DND-41 (cell line): ENCODE measurements around the gene IFITM2.

ENCODE experiments used
- ATAC-seq: fragments of 200-7000 bp; cut with Tn5 transposase; 3 replicates; pipeline ENCODE4 v1.9.1; 2021; ENCODE audit warnings: low read depth; ENCODE audit not compliant: insufficient read depth
- DNase-seq: peaks from one replicate; pipeline ENCODE4 v3.0.0-alpha.2; 2020
- H2AFZ ChIP-seq: 2 replicates; pipeline ENCODE4 v1.6.0; 2012; ENCODE audit warnings: low read depth, low read length
- H3K27ac ChIP-seq: 2 replicates; pipeline ENCODE4 v1.5.1; 2012; ENCODE audit warnings: low read length, inconsistent platforms
- H3K27me3 ChIP-seq: fragments of 200-600 bp; sonication (generic); 2 replicates; pipeline ENCODE4 v1.6.0; 2012; ENCODE audit warnings: low read length, mild to moderate bottlenecking, inconsistent platforms; ENCODE audit not compliant: insufficient read depth, poor library complexity
- H3K36me3 ChIP-seq: 2 replicates; pipeline ENCODE4 v1.5.1; 2012; ENCODE audit warnings: low read length, inconsistent platforms; ENCODE audit not compliant: insufficient read depth
- H3K4me1 ChIP-seq: 2 replicates; pipeline ENCODE4 v1.5.1; 2012; ENCODE audit warnings: mild to moderate bottlenecking, low read length; ENCODE audit not compliant: insufficient read depth
- H3K4me2 ChIP-seq: 2 replicates; pipeline ENCODE4 v1.6.0; 2012; ENCODE audit warnings: mild to moderate bottlenecking, moderate library complexity, low read length, inconsistent platforms; ENCODE audit not compliant: insufficient read depth
- H3K4me3 ChIP-seq, 2 experiments: fragments of 200-600 bp in 1 of 2; shearing (Covaris generic) in 1 of 2; 2 replicates each; pipeline ENCODE4 v1.5.1; 2012 to 2016; ENCODE audit warnings: inconsistent platforms in 2 of 2, low read length in 2 of 2, mild to moderate bottlenecking in 2 of 2, low read depth in 1 of 2, moderate library complexity in 1 of 2
- H3K79me2 ChIP-seq: 2 replicates; pipeline ENCODE4 v1.6.0; 2012; ENCODE audit warnings: low read length, inconsistent platforms; ENCODE audit not compliant: insufficient read depth
- H3K9ac ChIP-seq: 2 replicates; pipeline ENCODE4 v1.6.0; 2012; ENCODE audit warnings: low read depth, mild to moderate bottlenecking, inconsistent platforms, low read length, moderate library complexity
- H3K9me3 ChIP-seq: 2 replicates; pipeline ENCODE4 v1.5.1; 2012; ENCODE audit warnings: low read length, moderate library complexity, mild to moderate bottlenecking, inconsistent platforms; ENCODE audit not compliant: insufficient read depth, severe bottlenecking
- H4K20me1 ChIP-seq: 2 replicates; pipeline ENCODE4 v1.6.0; 2012; ENCODE audit warnings: low read length; ENCODE audit not compliant: insufficient read depth
- EZH2 ChIP-seq: IDR thresholded peaks from 3 replicates; pipeline ENCODE4 v1.6.1; 2012; ENCODE audit warnings: borderline replicate concordance, low read depth, mild to moderate bottlenecking, moderate library complexity, low read length, inconsistent platforms; ENCODE audit not compliant: severe bottlenecking
- TF ChIP-seq, protein P1 (sequence below): IDR thresholded peaks from 2 replicates; pipeline ENCODE4 v1.5.1; 2012; ENCODE audit warnings: borderline replicate concordance, low read length, moderate library complexity, mild to moderate bottlenecking; ENCODE audit not compliant: poor library complexity, severe bottlenecking; ENCODE audit errors: extremely low read depth

IFITM2 gene

DNA sequence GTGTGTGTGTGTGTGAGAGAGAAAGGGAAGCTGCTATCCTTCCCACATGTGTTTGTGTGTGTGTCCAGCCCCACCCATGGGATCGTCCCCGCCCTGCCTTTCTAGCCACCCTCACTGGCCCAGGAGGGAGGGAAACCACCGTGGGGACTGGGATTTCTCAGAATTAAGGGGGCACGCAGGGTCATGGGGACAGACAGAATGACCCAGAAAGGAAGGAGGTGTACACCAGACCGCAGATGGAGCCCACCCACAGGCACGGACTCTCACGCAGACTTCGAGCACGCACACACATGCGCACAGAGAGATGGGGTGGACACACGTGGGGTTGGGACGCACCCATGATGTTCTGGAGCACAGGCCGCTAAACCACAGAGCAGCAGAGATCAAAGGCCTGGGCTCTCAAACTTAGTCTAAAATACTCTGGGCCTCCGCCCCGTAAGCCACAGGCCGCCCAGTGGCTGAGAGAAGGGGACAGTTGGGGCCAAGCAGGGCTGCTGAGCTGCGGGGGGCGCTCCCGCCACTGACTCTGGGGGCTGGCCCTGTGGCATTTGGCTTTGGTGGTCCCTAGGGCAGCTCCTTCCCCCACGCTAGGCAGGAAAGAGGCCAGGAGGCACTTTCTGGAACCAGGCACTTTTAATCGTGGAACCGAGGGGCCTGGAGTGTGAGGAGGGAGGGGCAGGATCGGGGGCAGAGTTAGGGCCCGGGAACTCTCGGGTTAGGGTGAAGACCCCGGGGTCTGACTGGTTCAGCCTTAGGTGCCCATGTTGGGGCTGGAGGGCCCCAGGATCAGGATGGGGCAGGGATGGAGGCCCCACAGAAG lies 9.8 kb upstream of the IFITM2 start:
- no peak overlapping the region for H3K9ac ChIP-seq
- H3K4me3 ChIP-seq = no peak overlapping the region
- no peaks in the 10 kb centered on the region for H3K4me1 ChIP-seq
- H3K27ac ChIP-seq = no peak overlapping the region
- H3K27me3 ChIP-seq = peaks cover 7% of the 10 kb centered on the region
- no peak for TF ChIP-seq EZH2
- DNase-seq = no peak
- H2AFZ ChIP-seq = no peak overlapping the region
- ATAC-seq = peak; percentile 23
- no peak overlapping the region for H3K4me2 ChIP-seq
- H3K36me3 ChIP-seq = peaks cover 14% of the 10 kb centered on the region
- H3K9me3 ChIP-seq = no peaks in the 10 kb centered on the region
- H4K20me1 ChIP-seq = peaks cover 4% of the 10 kb centered on the region
- no peaks in the 10 kb centered on the region for H3K79me2 ChIP-seq

DNA sequence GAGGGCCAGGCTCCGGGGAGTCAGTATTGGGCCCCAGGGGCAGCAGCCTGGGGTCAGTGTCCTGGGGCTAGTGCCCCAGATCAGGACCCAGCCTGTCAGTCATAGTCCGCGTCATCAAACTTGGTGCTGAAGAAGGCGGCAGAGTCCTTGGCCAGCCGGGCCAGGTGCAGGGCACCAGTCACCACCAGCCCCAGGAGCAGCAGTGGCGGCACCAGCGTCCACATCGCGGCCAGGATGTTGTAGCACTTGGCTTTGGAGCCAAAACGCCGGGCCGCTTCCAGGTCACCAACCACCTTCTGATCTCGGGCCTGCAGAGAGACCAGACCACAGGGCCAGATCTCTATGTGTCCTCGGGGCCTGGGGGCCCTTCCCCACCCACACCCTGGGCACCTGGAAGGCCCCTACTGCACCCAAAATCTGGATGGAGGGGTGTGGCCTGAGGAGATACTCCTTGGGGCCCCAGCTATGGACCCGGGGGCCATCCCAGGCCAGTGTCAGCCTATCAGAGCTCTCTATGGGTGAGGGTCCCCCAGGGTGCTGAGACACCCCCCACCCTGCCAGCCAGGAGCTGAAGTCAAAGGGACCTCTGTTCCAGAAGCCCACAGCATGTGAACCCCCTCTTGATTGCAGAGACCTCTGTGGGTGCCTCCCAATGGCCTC lies 9.1 kb upstream of the IFITM2 start:
- Histone ChIP-seq H3K9me3 (no peaks in the 10 kb centered on the region), H2AFZ (no peak overlapping the region), H3K79me2 (no peaks in the 10 kb centered on the region), H3K27ac (no peak overlapping the region), H3K9ac (no peak overlapping the region), H4K20me1 (peaks cover 4% of the 10 kb centered on the region), H3K36me3 (peaks cover 11% of the 10 kb centered on the region), H3K4me3 (no peak overlapping the region), H3K27me3 (peaks cover 7% of the 10 kb centered on the region), H3K4me1 (no peaks in the 10 kb centered on the region), H3K4me2 (no peak overlapping the region)
- no peak for TF ChIP-seq EZH2
- TF ChIP-seq, protein P1, sequence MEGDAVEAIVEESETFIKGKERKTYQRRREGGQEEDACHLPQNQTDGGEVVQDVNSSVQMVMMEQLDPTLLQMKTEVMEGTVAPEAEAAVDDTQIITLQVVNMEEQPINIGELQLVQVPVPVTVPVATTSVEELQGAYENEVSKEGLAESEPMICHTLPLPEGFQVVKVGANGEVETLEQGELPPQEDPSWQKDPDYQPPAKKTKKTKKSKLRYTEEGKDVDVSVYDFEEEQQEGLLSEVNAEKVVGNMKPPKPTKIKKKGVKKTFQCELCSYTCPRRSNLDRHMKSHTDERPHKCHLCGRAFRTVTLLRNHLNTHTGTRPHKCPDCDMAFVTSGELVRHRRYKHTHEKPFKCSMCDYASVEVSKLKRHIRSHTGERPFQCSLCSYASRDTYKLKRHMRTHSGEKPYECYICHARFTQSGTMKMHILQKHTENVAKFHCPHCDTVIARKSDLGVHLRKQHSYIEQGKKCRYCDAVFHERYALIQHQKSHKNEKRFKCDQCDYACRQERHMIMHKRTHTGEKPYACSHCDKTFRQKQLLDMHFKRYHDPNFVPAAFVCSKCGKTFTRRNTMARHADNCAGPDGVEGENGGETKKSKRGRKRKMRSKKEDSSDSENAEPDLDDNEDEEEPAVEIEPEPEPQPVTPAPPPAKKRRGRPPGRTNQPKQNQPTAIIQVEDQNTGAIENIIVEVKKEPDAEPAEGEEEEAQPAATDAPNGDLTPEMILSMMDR = no peak
- no peak for ATAC-seq
- DNase-seq = no peak

DNA sequence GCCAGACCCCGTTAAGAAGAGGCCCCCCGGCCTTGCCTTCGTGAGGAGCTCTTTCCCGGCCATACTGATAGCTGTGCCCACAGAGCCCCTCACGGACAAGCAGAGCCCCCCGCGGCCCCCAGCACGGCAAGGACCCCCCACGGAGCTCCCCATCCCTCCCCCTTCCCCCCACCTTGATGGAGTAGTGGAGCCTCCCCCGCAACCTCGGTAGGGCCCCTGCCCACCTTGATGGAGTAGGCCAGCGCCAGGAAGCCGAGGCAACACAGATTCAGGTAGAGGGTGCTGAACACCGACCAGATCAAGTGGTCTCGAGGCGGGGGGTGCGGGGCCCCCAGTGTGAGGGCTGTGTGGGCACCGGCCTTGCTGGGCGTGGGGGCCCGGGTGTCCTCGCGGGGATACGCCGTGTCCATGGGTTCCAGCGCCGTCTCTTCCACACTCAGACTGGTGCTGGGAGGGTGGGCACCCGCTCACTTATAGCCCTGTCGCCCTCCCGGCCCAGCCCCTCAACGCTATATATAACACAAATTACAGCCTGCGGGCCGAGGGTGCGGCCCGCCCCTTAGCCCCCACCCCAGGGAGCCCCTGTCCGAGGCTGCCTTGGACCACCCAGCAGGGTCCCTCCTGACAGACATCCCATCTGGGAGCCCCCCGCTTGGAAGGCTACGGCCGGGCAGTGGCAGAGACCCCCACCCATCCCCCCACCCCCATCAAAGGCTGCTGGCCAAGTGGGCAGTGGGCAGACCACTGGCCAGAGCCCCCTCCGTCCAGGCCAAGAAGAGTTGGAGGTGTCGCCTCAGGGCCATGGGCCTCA lies 8.3 kb upstream of the IFITM2 start, which contains the start of gene IFITM5:
Gene IFITM5, minus strand, starts transcription at position 446 of the 811 bp plus-strand sequence. Its CDS starts 36 bp downstream, at position 410.
- H3K79me2 ChIP-seq = no peaks in the 10 kb centered on the region
- no peak for DNase-seq
- ATAC-seq = no peak
- peaks cover 7% of the 10 kb centered on the region for H3K27me3 ChIP-seq
- no peak within 1 kb of the TSS for H3K4me2 ChIP-seq
- H3K4me3 ChIP-seq = no peak within 1 kb of the TSS
- H2AFZ ChIP-seq = no peak within 1 kb of the TSS
- H4K20me1 ChIP-seq = peaks cover 4% of the 10 kb centered on the region; the same call in 1 of the 2 replicates
- H3K4me1 ChIP-seq = no peaks in the 10 kb centered on the region
- H3K9ac ChIP-seq = no peak within 1 kb of the TSS
- TF ChIP-seq, protein P1 = no peak
- no peak for TF ChIP-seq EZH2
- peaks cover 3% of the 10 kb centered on the region; the same call in 1 of the 2 replicates for H3K36me3 ChIP-seq
- H3K27ac ChIP-seq = no peak within 1 kb of the TSS
- H3K9me3 ChIP-seq = no peaks in the 10 kb centered on the region
